ENCODE measurements around the gene KCNE1. TPM values are rescaled to one million over a fixed set of nuclear protein-coding genes. Genes with fewer than 3 reads are reported as not detected.
A peak's percentile ranks its signal among the peaks of the same experiment; 100 is the strongest.
"Not testable (repeated sequence)": the region's sequence is repeated elsewhere in the genome, so short reads cannot be mapped to it uniquely, and the experiment has no call there.

The KCNE1 gene
- total RNA-seq, 2 donors from 2014 or later: 4.8 to 7.5 TPM

GRCh38 chr21:34458266-34458665 is 53.7 kb downstream of the KCNE1 start:
- DNase-seq; ATAC-seq; intact Hi-C loops (cut with DNase I): not testable (repeated sequence)

- DNase-seq; intact Hi-C loops (cut with DNase I); ATAC-seq: not testable (repeated sequence)
Observed at GRCh38 chr21:34456180-34456579, 55.8 kb downstream of the KCNE1 start.

- ATAC-seq: peak; percentile 54 to 70
- intact Hi-C loops (cut with DNase I); DNase-seq: not testable (repeated sequence)
Observed at GRCh38 chr21:34455628-34456027, 56.4 kb downstream of the KCNE1 start.

- intact Hi-C loops (cut with DNase I); DNase-seq: not testable (repeated sequence)
- peak; percentile 44 to 70 for ATAC-seq
Observed at GRCh38 chr21:34447018-34447417, 65.0 kb downstream of the KCNE1 start.

GRCh38 chr21:34443486-34443885 is 68.5 kb downstream of the KCNE1 start:
- intact Hi-C loops (cut with DNase I); DNase-seq: not testable (repeated sequence)
- ATAC-seq: peak; percentile 47 to 49

GRCh38 chr21:34429710-34430109 is 82.3 kb downstream of the KCNE1 start:
- DNase-seq; ATAC-seq; intact Hi-C loops (cut with DNase I): not testable (repeated sequence)

GRCh38 chr21:34428441-34428840 is 83.6 kb downstream of the KCNE1 start:
- ATAC-seq; DNase-seq; intact Hi-C loops (cut with DNase I): not testable (repeated sequence)

- intact Hi-C loops (cut with DNase I); DNase-seq; ATAC-seq: not testable (repeated sequence)
Observed at GRCh38 chr21:34427339-34427738, 84.7 kb downstream of the KCNE1 start.

GRCh38 chr21:34423805-34424204 is 88.2 kb downstream of the KCNE1 start, which contains the start of gene SMIM34:
Gene SMIM34, minus strand, starts transcription at chr21:34423951. Its CDS starts 112 bp downstream, at chr21:34423839.
- intact Hi-C loops (cut with DNase I); DNase-seq; ATAC-seq: not testable (repeated sequence)

- DNase-seq; intact Hi-C loops (cut with DNase I); ATAC-seq: not testable (repeated sequence)
Observed at GRCh38 chr21:34417448-34418077, 94.4 kb downstream of the KCNE1 start.

- DNase-seq; ATAC-seq; intact Hi-C loops (cut with DNase I): not testable (repeated sequence)
Observed at GRCh38 chr21:34407294-34407693, 104.7 kb downstream of the KCNE1 start.

GRCh38 chr21:34406676-34407075 is 105.3 kb downstream of the KCNE1 start:
- DNase-seq; intact Hi-C loops (cut with DNase I); ATAC-seq: not testable (repeated sequence)

GRCh38 chr21:34406102-34406501 is 105.9 kb downstream of the KCNE1 start:
- intact Hi-C loops (cut with DNase I); DNase-seq; ATAC-seq: not testable (repeated sequence)

- intact Hi-C loops (cut with DNase I); ATAC-seq; DNase-seq: not testable (repeated sequence)
Observed at GRCh38 chr21:34405686-34406085, 106.3 kb downstream of the KCNE1 start.

- DNase-seq; intact Hi-C loops (cut with DNase I); ATAC-seq: not testable (repeated sequence)
Observed at GRCh38 chr21:34404742-34405141, 107.3 kb downstream of the KCNE1 start.

GRCh38 chr21:34400522-34400921 is 111.5 kb downstream of the KCNE1 start:
- ATAC-seq; intact Hi-C loops (cut with DNase I); DNase-seq: not testable (repeated sequence)

Other genes with a start within 250 kb of the KCNE1 start
- not detected for gene KCNE2, start 148.2 kb downstream of the KCNE1 start, total RNA-seq
- 10 to 100 TPM in 1 of 2 donors, 1 to 10 TPM in 1; 6.1 to 13.1 TPM for gene SMIM11, start 136.7 kb downstream of the KCNE1 start, total RNA-seq
- not detected for gene SMIM34, start 88.3 kb downstream of the KCNE1 start, total RNA-seq
- gene RCAN1, start 102.9 kb upstream of the KCNE1 start, total RNA-seq: 10 to 100 TPM; 34.8 to 35.3 TPM
- gene CLIC6, start 156.8 kb upstream of the KCNE1 start, total RNA-seq: 1 to 10 TPM; 4.8 to 9.3 TPM

Data from left cardiac atrium (tissue), 4 donors.